Esophagus muscularis mucosa (tissue), 4 donors: ENCODE results near the gene DMRT1. TPM values are rescaled to one million over a fixed set of nuclear protein-coding genes. Genes with fewer than 3 reads are reported as not detected.
A peak's percentile ranks its signal among the peaks of the same experiment; 100 is the strongest.
"Not testable (repeated sequence)": the region's sequence is repeated elsewhere in the genome, so short reads cannot be mapped to it uniquely, and the experiment has no call there.

ENCODE experiments used
- DNase-seq: peaks from one replicate; pipeline ENCODE4 v3.0.0-alpha.2; 2017; ENCODE audit errors: extremely low spot score
- H3K27ac ChIP-seq, 4 donors: fragments of 200-600 bp; sonication (generic); replicated peaks in 1 of 4; 1 replicate in 3 of 4; 2 replicates in 1 of 4; pipeline ENCODE4 v1.5.1; 2016 to 2019; ENCODE audit warnings: mild to moderate bottlenecking in 1 of 4
- H3K27me3 ChIP-seq, 4 donors: fragments of 200-600 bp; sonication (generic); one replicate each; pipeline versions ENCODE4 v1.5.1 to v1.6.0; 2016 to 2019
- H3K36me3 ChIP-seq, 4 donors: fragments of 200-600 bp; sonication (generic); one replicate each; pipeline ENCODE4 v1.5.1; 2016 to 2019
- H3K4me1 ChIP-seq, 4 donors: fragments of 200-600 bp; sonication (generic); one replicate each; pipeline ENCODE4 v1.5.1; 2016 to 2019
- H3K4me3 ChIP-seq, 4 donors: fragments of 200-600 bp; sonication (generic); 1 replicate in 2 of 4; 2 replicates in 2 of 4; pipeline ENCODE4 v1.5.1; 2016 to 2019; ENCODE audit warnings: mild to moderate bottlenecking in 4 of 4, moderate library complexity in 1 of 4
- H3K9me3 ChIP-seq, 4 donors: fragments of 200-600 bp; sonication (generic); 1 replicate in 3 of 4; 2 replicates in 1 of 4; pipeline ENCODE4 v1.5.1; 2016 to 2019
- EP300 ChIP-seq: sonication (generic); formaldehyde crosslinking; IDR thresholded peaks from one replicate; pipeline ENCODE4 v1.6.1; 2017; ENCODE audit warnings: antibody characterized with exemption
- POLR2A ChIP-seq: fragments of 450-650 bp; IDR thresholded peaks from one replicate; pipeline ENCODE4 v1.6.1; 2017; ENCODE audit warnings: antibody characterized with exemption, moderate library complexity, mild to moderate bottlenecking, low read depth
- POLR2AphosphoS5 ChIP-seq, 2 donors: sonication (generic); formaldehyde crosslinking; IDR thresholded peaks; one replicate each; pipeline ENCODE4 v1.6.1; 2017; ENCODE audit warnings: antibody characterized with exemption in 2 of 2
- WGBS: methylation state at CpG from one replicate; pipeline ENCODE4 v1.1.5; 2018; 5-methylcytosine and 5-hydroxymethylcytosine counted together
- intact Hi-C: fragments of 100-400 bp; cut with DNase I; formaldehyde crosslinking; loops from one replicate; pipeline ENCODE4 v1.15.1; 2023
- total RNA-seq, 4 donors: library from RNA; depleted of rRNA; stranded (reverse); fragments of >200 nt; gene quantifications; one replicate each; pipeline versions ENCODE4 v1.1.0 to v1.2.1, GENCODE V29; 2016
- TF ChIP-seq, protein P1 (sequence below), 3 experiments: fragments of 200-600 bp in 2 of 3; fragments of 450-650 bp in 1 of 3; sonication (generic) in 2 of 3; IDR thresholded peaks; one replicate each; pipeline ENCODE4 v1.5.1; 2017 to 2019; ENCODE audit warnings: antibody characterized with exemption in 3 of 3, mild to moderate bottlenecking in 2 of 3, moderate library complexity in 1 of 3

The DMRT1 gene
- total RNA-seq, 4 donors from 2014 or later = not detected

DNA sequence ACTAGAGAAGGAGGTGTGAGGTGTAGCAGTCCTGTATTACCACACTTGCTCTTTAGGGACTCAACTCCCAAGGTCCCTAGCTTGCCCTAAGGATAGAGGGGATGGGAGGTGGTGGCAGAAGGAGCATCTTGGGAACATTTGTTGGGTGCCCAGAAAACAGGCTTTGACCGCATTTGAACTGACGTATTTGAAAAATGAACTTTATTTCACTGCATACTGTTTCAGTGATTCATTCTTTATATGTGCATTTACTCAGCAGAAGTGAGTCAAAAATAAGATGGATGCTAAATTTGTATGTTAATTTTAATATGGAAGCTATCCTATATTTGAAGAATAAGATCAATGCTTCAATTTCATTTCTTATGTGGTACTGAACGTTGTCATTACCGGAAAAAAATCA lies 153.7 kb downstream of the DMRT1 start:
- no peak overlapping the region for H3K4me3 ChIP-seq
- no peak for DNase-seq
- intact Hi-C loops = no loop called here
- TF ChIP-seq POLR2AphosphoS5 (IDR thresholded peaks at IDR 0.05) (no peak), EP300 (no peak), POLR2A (no peak)
- TF ChIP-seq, protein P1, sequence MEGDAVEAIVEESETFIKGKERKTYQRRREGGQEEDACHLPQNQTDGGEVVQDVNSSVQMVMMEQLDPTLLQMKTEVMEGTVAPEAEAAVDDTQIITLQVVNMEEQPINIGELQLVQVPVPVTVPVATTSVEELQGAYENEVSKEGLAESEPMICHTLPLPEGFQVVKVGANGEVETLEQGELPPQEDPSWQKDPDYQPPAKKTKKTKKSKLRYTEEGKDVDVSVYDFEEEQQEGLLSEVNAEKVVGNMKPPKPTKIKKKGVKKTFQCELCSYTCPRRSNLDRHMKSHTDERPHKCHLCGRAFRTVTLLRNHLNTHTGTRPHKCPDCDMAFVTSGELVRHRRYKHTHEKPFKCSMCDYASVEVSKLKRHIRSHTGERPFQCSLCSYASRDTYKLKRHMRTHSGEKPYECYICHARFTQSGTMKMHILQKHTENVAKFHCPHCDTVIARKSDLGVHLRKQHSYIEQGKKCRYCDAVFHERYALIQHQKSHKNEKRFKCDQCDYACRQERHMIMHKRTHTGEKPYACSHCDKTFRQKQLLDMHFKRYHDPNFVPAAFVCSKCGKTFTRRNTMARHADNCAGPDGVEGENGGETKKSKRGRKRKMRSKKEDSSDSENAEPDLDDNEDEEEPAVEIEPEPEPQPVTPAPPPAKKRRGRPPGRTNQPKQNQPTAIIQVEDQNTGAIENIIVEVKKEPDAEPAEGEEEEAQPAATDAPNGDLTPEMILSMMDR (IDR thresholded peaks at IDR 0.05) = no peak
- H3K27me3 ChIP-seq = peaks cover 0 to 26% (median 0%) of the 10 kb centered on the region in 4 donors
- 83% methylated on average over 4 of the region's 4 CpGs for WGBS
- peaks cover 0 to 3% (median 0%) of the 10 kb centered on the region in 4 donors for H3K9me3 ChIP-seq
- H3K4me1 ChIP-seq = peaks cover 0 to 11% (median 0%) of the 10 kb centered on the region in 4 donors
- no peaks in the 10 kb centered on the region for H3K36me3 ChIP-seq
- no peak overlapping the region for H3K27ac ChIP-seq

- intact Hi-C loops = no loop called here
- Histone ChIP-seq H3K4me3 (no peak overlapping the region), H3K27ac (no peak overlapping the region), H3K4me1 (peaks cover 0 to 11% (median 0%) of the 10 kb centered on the region in 4 donors), H3K27me3 (peaks cover 0 to 21% (median 0%) of the 10 kb centered on the region in 4 donors), H3K9me3 (peaks cover 0 to 3% (median 0%) of the 10 kb centered on the region in 4 donors), H3K36me3 (no peaks in the 10 kb centered on the region)
- TF ChIP-seq, protein P1 (IDR thresholded peaks at IDR 0.05) = no peak
- TF ChIP-seq POLR2AphosphoS5 (IDR thresholded peaks at IDR 0.05) (no peak), POLR2A (no peak), EP300 (no peak)
- WGBS = 34% methylated on average over 3 of the region's 3 CpGs
- no peak for DNase-seq
These were observed 154.3 kb downstream of the DMRT1 start for GRCh38 chr9:995781-996180.

- H3K9me3 ChIP-seq, H3K4me3 ChIP-seq, DNase-seq, H3K36me3 ChIP-seq, H3K27me3 ChIP-seq, intact Hi-C loops, H3K27ac ChIP-seq: not testable (repeated sequence)
- 76% methylated on average over 30 of the region's 55 CpGs for WGBS
- TF ChIP-seq, protein P1 (IDR thresholded peaks at IDR 0.05) = peak in 2 of 3 experiments; percentile 24 to 29
- H3K4me1 ChIP-seq = peaks cover 0 to 11% (median 0%) of the 10 kb centered on the region in 4 donors
These were observed 157.0 kb downstream of the DMRT1 start for GRCh38 chr9:998299-999110.

DNA sequence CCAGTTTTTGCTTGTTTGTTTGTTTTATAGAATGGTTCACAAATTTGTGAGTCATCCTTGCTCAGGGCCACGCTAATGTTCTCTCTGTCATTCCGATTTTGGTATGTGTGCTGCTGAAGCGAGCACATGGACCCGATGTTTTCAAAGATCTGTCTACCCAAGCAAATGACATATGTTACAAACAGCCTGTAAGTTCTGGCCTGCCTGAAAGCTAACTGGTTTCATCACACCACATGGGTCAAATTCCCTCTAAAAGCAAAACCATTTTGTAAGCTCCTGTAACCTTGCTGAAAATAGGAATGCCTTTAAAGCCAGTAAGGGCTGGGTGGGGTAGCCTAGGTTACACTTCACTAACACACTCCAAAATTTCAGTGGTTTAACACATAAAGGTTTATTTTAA lies 160.3 kb downstream of the DMRT1 start:
- Histone ChIP-seq H3K27ac (no peak overlapping the region), H3K4me1 (peaks cover 0 to 11% (median 0%) of the 10 kb centered on the region in 4 donors), H3K4me3 (no peak overlapping the region), H3K36me3 (no peaks in the 10 kb centered on the region), H3K9me3 (peaks cover 0 to 3% (median 0%) of the 10 kb centered on the region in 4 donors), H3K27me3 (peaks cover 0 to 22% (median 0%) of the 10 kb centered on the region in 4 donors)
- TF ChIP-seq POLR2AphosphoS5 (IDR thresholded peaks at IDR 0.05) (no peak), POLR2A (no peak), EP300 (no peak)
- TF ChIP-seq, protein P1 (IDR thresholded peaks at IDR 0.05) = no peak
- WGBS = 85% methylated on average over 4 of the region's 4 CpGs
- DNase-seq = no peak
- intact Hi-C loops = loop anchor here (10.0 kb wide), 1 partner anchor 237 kb away; no protein-coding TSS in a partner anchor
